ENCODE results near the gene DCAF8L2. TPM values are rescaled to one million over a fixed set of nuclear protein-coding genes. Genes with fewer than 3 reads are reported as not detected.

The DCAF8L2 gene
- total and polyA plus RNA-seq, 5 experiments from 2014 or later = not detected

DNA sequence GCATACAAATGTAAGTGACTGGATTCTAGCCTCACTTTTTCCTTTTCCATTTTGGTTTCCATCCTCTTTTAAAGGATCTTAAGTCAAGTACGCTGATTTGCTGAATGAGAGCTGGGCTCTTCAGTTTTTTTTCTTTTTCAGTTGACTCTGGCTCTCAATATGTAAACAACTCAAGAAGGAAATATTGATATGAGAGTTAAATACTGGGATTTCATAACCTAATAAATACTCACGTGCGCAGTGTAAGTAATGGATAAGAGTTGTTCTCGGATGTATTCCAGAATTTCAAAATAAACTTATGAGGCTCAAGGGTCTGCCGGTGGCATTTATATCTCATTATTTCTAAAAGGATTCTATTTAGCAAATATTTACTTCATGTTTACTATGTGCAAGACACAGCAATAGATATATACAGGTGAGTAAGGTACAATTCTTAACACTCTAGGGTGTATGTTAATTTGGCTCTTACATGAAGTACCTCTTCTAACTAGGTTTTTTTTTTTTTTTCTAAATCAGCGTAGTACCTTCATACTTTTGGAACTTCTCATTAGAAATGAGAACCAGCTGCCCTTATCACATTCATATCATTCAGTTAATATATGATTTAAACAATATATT is 206.6 kb downstream of the DCAF8L2 start:
- Mint-ChIP-seq H3K27me3 (no peaks in the 10 kb centered on the region), H3K36me3 (no peaks in the 10 kb centered on the region), H3K4me3 (no peak overlapping the region), H3K27ac (no peak overlapping the region), H3K9me3 (no peaks in the 10 kb centered on the region), H3K4me1 (no peaks in the 10 kb centered on the region)
- no peak for DNase-seq
- POLR2A ChIA-PET = no interaction called here
- no peak for ATAC-seq

GRCh38 chrX:27797575-27797974 is 207.4 kb downstream of the DCAF8L2 start:
- ATAC-seq = no peak
- POLR2A ChIA-PET = no interaction called here
- DNase-seq = no peak
- H3K27ac Mint-ChIP-seq = no peak overlapping the region
- H3K9me3 Mint-ChIP-seq = peaks cover 0 to 3% (median 0%) of the 10 kb centered on the region in 9 donors
- H3K4me3 Mint-ChIP-seq = no peak overlapping the region
- H3K36me3 Mint-ChIP-seq = no peaks in the 10 kb centered on the region
- H3K27me3 Mint-ChIP-seq = no peaks in the 10 kb centered on the region
- H3K4me1 Mint-ChIP-seq = no peaks in the 10 kb centered on the region

Other genes starting within 250 kb of the DCAF8L2 start
- not detected for gene PPP4R3C, start 127.0 kb upstream of the DCAF8L2 start, total RNA-seq
- not detected for gene PPP4R3C, start 127.0 kb upstream of the DCAF8L2 start, polyA plus RNA-seq
- gene MAGEB10, start 217.6 kb downstream of the DCAF8L2 start, total RNA-seq = not detected
- gene MAGEB10, start 217.6 kb downstream of the DCAF8L2 start, polyA plus RNA-seq = not detected